Globus pallidus (tissue), 1 donor: ENCODE measurements around the gene WNT11.

Experiments used
- DNase-seq: peaks from one replicate; pipeline ENCODE4 v3.0.0-alpha.2; 2015; ENCODE audit warnings: low spot score

Gene WNT11

DNA sequence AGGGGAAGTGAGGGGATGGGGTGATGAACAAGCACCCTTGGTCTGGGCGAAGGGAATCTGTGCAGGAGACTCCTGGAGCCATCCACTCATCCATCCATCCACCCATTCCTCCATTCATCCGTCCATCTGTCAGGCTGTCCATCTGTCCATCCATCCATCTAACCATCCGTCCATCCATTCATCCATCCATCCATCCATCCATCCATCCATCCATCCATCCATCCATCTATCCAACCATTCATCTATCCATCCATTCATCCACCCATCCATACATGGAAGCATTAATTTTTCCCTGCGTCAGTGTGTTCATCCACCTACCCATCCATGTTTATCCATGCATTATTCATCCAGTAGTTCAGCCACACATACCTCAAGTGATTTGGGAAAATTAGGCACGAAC is 32.0 kb downstream of the WNT11 start:
- DNase-seq = no peak

GRCh38 chr11:76173663-76174062 is 32.6 kb downstream of the WNT11 start:
- no peak for DNase-seq

DNA sequence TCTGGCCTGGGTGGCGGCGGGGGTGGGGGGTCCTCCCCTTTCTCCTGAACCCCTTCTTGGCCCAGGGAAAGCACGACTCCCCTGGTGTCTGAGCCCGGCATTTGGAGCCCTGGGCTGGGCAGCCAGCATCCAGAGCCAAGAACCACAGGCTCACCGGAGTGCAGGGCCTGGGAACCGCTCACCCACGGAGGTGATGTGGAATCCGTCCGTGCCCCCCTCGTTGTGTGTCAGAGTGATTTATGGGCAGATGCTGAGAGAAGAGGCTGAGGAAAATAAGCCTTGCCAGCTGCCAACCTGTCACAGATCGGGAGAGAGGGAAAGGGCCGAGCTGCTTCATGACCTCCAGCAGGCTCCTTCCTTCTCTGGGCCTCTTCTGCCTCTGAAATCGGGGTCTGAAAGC is 33.7 kb downstream of the WNT11 start:
- no peak for DNase-seq

- DNase-seq = no peak
Observed at GRCh38 chr11:76170468-76170867, 35.8 kb downstream of the WNT11 start.

DNA sequence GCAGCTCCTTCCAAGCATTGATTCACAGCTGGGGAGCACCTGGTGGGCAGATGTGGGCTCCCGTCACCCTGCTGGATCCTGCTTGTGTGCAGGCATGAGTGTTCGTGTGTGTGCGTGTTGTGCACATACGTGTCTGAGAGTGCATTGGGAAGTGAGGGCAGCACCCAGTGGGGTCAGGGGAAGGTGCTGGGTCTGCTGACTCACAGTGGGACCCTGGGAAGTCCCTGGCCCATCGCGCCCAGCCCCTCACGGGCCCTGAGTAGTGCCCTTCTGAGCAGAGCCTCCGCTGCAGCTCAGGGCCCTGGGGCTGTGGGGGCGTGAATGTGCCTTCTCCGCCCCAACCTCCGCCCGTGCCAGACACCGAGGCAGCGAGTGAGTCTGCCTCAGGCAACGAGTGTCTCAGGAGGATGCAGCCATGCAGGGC is 36.8 kb downstream of the WNT11 start:
- no peak for DNase-seq

DNA sequence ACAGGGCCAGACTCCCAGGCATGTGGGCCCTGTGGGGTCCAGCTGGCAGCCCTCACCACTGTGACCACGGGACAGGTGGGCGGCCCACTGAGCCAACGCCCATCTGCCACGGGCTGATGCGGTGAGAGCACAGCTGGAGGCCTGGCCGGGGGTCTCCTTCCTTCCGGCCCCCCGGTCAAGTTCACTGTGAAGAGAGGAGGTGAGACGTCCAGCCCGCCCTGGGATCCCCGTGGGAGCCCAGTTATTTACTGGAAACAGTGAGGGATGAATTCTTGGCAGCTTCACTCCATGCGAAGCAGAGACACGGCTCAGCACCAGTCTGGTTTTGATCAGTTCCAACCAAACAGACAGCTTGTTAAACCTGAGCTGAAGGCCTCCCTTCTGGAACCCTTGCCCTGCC is 38.7 kb downstream of the WNT11 start:
- DNase-seq = no peak

- no peak for DNase-seq
Observed at GRCh38 chr11:76166314-76166713, 40.0 kb downstream of the WNT11 start.

- no peak for DNase-seq
Observed at GRCh38 chr11:76164861-76165751, 41.2 kb downstream of the WNT11 start.

DNA sequence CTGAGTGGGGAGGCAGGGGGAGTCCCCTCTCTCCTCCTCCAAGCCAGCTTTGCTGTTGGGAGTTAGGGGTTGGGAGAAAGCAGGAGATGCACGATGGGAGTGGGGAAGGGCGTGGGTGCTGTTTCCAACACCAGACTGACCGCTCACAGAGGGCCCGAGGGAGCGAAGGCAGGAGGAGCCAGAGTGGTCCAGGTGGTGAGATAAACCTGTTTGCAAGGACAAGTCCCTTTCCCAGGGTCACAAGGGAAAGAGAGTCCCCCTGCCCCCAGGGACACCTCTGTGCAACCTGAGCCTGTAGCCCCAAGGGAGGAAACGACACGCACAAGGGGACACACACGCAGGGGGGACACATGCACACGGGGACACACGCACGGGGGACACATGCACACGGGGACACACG is 42.2 kb downstream of the WNT11 start:
- no peak for DNase-seq

- DNase-seq = no peak
Observed at GRCh38 chr11:76163289-76163880, 42.9 kb downstream of the WNT11 start.

- no peak for DNase-seq
Observed at GRCh38 chr11:76162336-76163288, 43.7 kb downstream of the WNT11 start.

DNA sequence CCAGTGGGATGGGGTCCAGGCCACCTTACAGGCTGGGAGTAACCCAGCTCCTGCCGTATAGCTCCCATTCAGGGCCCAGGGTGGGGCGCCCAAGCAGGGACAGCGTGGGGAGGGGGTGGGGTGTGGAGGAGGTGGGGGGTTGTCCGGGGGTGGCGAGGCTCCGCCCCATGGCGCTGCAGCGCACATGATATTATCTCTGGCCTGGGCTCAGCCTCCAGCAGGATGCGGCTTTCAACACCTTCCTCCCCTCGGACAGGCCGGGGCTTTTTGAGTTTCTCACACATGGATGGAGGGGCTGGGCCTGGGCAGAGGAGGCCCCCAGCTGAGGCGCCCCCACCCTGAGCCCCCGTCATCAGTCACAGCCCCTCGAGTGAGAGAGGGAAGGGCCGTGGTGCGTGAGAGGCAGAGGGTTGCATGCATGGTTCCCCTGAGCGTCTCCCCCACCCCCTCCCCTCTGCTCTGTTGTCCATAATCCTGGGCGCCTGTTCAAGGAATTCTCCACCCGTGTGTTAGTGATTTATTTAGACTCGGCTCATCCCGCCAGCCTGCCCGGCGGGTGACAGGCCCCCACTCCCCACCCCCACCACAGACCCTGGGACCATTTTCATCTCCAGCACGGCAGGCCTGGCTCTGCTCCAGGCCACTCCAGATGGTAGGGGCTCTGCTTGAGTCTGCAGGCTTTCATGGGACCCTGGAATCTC is 44.9 kb downstream of the WNT11 start:
- DNase-seq = no peak

- no peak for DNase-seq
Observed at GRCh38 chr11:76160856-76161255, 45.4 kb downstream of the WNT11 start.

- DNase-seq = no peak
Observed at GRCh38 chr11:76159983-76160661, 46.2 kb downstream of the WNT11 start.

DNA sequence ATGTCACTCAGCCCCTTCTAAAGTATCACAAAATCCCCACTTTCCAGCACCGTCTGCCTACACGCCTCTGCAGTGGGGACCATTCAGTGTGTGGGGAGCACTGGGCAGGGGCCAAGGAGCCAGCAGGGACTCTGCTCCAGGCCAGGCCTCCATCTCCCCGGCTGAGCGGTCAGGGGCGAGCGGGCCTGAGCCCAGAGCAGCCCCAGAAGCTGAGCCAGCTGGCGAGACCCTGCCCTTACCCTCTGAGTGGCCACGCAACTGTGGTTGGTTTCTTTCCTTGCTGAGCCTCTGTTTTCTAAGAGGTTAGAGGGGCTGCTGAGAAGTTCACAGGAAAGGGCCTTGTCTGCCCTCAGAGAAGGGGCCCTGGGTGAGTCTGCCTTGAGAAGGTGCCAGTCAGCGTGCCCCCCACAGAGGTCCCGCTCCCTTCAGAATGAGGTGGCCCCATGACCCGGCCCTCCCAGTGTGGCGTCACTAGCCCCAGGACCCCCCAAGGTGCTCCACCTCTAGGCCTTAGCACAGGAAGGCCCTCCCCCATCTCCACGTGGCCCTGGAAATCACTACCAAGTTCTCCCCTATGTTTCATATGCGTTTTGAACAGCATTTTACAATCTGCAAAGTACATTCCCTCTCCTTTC is 46.9 kb downstream of the WNT11 start:
- DNase-seq = no peak

GRCh38 chr11:76158394-76159302 is 47.7 kb downstream of the WNT11 start:
- no peak for DNase-seq

- no peak for DNase-seq
Observed at GRCh38 chr11:76157891-76158290, 48.4 kb downstream of the WNT11 start.

DNA sequence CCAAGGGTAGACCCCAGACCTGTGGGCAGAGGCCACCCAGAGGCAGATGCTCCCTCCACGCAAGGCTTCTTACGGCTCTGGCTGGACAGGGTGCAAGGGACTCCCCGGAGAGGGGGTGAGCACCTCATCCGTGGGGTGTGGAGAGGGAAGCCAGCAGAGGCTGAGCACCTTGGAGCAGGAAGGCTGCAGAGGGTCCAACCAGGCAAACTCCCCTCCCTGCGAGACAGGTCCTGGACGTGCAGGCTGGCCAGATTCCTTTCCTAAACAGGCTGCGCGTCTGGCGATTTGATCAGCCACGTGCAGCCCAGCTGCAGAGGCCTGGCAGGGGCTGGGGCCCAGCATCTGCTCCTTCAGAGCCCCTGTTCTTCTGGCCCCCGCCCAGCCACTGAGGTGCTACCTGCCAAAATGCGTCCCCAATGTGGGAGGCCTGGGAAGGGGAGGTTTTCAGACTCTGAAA is 49.3 kb downstream of the WNT11 start:
- no peak for DNase-seq

GRCh38 chr11:76155500-76156227 is 50.6 kb downstream of the WNT11 start:
- no peak for DNase-seq
